ENCODE measurements around the gene INPP5B. TPM values are rescaled to one million over a fixed set of nuclear protein-coding genes. Genes with fewer than 3 reads are reported as not detected.

The INPP5B gene
- 29.2 and 30.8 TPM in 2 replicates for total RNA-seq (2014; rRNA removed; shearing (Covaris generic))

GRCh38 chr1:37946703-37947360, at the start of gene INPP5B:
Gene INPP5B (minus strand): TSS chr1:37947053. CDS start chr1:37946308, 745 bp downstream.

GRCh38 chr1:37859507-37860345, 87.1 kb downstream of the INPP5B start, which contains the start of gene MTF1:
Gene MTF1 (minus strand): TSS chr1:37859592. CDS start chr1:37857658, 1,934 bp downstream.

Small RNA genes within 50 kb of the gene (small RNA-seq; reads per million reads assigned to genes)
- gene RF00017: not detected
- gene RF00092: not detected
- not detected for gene RNU6-510P
- gene RNU6-584P: not detected

Other genes starting within 250 kb of the INPP5B start
- gene EPHA10, start 181.9 kb downstream of the INPP5B start, total RNA-seq (2014; rRNA removed; shearing (Covaris generic)): not detected in 2 replicates
- gene MANEAL, start 153.2 kb downstream of the INPP5B start, total RNA-seq (2014; rRNA removed; shearing (Covaris generic)): 18.6 and 19.4 TPM in 2 replicates
- gene C1orf122, start 139.3 kb downstream of the INPP5B start, total RNA-seq (2014; rRNA removed; shearing (Covaris generic)): 63.8 and 70.0 TPM in 2 replicates
- 82.0 and 83.1 TPM in 2 replicates for gene YRDC, start 138.8 kb downstream of the INPP5B start, total RNA-seq (2014; rRNA removed; shearing (Covaris generic))
- gene MTF1, start 87.5 kb downstream of the INPP5B start, total RNA-seq (2014; rRNA removed; shearing (Covaris generic)): 3.6 and 7.0 TPM in 2 replicates
- 193 and 258 TPM in 2 replicates for gene SF3A3, start 43.0 kb upstream of the INPP5B start, total RNA-seq (2014; rRNA removed; shearing (Covaris generic))
- gene FHL3, start 58.5 kb upstream of the INPP5B start, total RNA-seq (2014; rRNA removed; shearing (Covaris generic)): 12.4 and 13.3 TPM in 2 replicates
- gene UTP11, start 65.7 kb upstream of the INPP5B start, total RNA-seq (2014; rRNA removed; shearing (Covaris generic)): 84.9 and 92.0 TPM in 2 replicates
- gene POU3F1, start 99.7 kb upstream of the INPP5B start, total RNA-seq (2014; rRNA removed; shearing (Covaris generic)): 0.08 and 0.15 TPM in 2 replicates